Measurements from ENCODE around the gene DLGAP1.

Gene DLGAP1

DNA sequence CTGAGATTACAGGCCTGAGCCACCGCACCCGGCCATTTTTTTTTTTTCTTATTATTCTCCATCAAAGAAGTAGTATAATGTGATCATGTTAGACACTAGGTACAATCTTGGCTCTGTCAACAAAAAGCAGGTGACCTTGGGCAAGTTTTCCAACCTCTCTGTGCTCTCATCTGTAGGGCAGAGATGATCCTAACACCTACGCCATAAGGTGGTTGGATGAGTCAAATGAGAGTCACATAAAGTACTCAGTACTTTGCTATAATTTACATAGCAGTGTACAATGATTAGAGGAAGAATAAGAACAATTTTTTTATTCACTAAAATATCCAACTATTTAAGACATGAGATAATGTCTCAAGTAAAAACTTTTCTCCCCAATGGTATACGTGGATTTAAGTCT is 876.5 kb downstream of the DLGAP1 start:
- no peak for DNase-seq
- CTCF ChIA-PET, result interaction anchor here (1.0 to 1.3 kb wide), 2 partner anchors 20 to 88 kb away, joined by 3 read pairs; no protein-coding TSS in a partner anchor
- no peaks in the 10 kb centered on the region for H3K36me3 Mint-ChIP-seq
- peaks cover 4% of the 10 kb centered on the region for H3K27me3 Mint-ChIP-seq
- no peaks in the 10 kb centered on the region for H3K4me1 Mint-ChIP-seq
- no peak overlapping the region for H3K27ac Mint-ChIP-seq
- H3K4me3 Mint-ChIP-seq, result no peak overlapping the region
- H3K9me3 Mint-ChIP-seq, result no peaks in the 10 kb centered on the region

DNA sequence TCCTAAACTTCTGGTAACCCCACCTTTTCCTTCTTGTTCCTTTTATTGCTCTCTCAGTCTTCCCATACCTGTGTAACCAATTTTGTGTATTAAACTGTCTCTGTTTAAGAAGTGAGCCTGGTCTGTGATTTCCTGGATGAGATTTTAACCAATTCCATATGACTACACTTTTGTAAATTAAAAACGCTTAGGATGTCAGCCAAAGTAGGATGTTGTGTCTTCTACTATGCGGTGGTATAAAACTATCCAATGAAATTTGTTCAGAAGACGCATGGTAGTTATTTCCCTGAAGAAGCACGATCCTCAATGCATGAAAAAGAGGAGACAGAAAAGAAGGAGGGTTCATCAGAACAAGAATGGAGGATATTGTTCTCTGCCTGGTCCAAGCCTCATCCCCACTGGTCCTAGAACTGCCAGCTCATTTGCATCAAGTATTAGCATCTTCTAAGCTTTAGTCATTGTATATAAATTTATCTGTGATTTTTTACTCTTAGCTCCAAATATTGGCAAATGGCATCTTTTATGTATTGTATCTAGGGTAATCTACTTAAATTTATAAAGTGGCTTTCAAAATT is 877.7 kb downstream of the DLGAP1 start:
- Mint-ChIP-seq H3K4me1 (no peaks in the 10 kb centered on the region), H3K4me3 (no peak overlapping the region), H3K27me3 (peaks cover 4% of the 10 kb centered on the region), H3K9me3 (no peaks in the 10 kb centered on the region), H3K27ac (no peak overlapping the region), H3K36me3 (no peaks in the 10 kb centered on the region)
- CTCF ChIA-PET, result interaction anchor here (0.6 to 1.6 kb wide), 3 partner anchors 8 to 127 kb away, joined by 3 to 8 read pairs (median 4); no protein-coding TSS in a partner anchor
- DNase-seq, result no peak

DNA sequence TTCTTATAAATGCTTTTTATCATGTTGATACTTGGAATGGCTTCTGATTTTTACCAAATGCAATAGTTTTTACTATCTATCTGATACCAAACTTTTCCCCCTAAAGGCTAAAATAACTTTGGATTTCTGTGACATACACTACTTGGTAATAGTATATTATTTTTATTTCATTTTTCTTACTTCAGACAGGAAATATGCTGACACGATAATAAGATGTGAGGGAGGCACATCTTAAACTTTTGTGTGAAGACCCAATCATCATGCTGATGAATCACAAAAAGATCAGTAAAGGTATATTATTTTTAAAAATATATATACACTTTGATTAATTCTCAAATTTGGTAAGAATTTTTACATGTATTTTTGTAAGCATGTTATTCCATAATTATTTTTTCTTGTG is 882.3 kb downstream of the DLGAP1 start:
- Mint-ChIP-seq H3K9me3 (no peaks in the 10 kb centered on the region), H3K27me3 (no peaks in the 10 kb centered on the region), H3K4me1 (no peaks in the 10 kb centered on the region), H3K27ac (no peak overlapping the region), H3K36me3 (no peaks in the 10 kb centered on the region), H3K4me3 (no peak overlapping the region)
- no peak for DNase-seq
- CTCF ChIA-PET, result no interaction called here

DNA sequence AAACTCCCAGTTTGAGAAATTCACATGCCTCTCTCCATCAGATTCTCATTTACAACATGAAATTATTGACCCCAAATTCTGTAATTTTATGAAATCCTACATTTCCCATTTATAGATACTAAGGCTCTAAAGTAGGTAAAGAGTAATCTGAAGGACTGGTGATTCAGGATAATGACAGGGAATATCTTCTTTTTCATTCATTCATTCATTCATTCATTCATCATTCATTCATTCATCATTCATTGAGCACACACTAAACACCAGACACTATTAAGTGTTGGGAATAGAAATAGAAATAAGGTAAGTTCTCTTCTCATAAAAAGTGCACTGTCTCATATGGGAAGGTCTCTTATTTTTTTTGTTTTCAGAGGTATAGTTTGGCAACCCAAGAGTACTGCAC is 888.3 kb downstream of the DLGAP1 start:
- Mint-ChIP-seq H3K27ac (no peak overlapping the region), H3K4me1 (no peaks in the 10 kb centered on the region), H3K9me3 (peaks cover 6% of the 10 kb centered on the region), H3K27me3 (no peaks in the 10 kb centered on the region), H3K36me3 (no peaks in the 10 kb centered on the region), H3K4me3 (no peak overlapping the region)
- no peak for DNase-seq
- CTCF ChIA-PET, result no interaction called here

DNA sequence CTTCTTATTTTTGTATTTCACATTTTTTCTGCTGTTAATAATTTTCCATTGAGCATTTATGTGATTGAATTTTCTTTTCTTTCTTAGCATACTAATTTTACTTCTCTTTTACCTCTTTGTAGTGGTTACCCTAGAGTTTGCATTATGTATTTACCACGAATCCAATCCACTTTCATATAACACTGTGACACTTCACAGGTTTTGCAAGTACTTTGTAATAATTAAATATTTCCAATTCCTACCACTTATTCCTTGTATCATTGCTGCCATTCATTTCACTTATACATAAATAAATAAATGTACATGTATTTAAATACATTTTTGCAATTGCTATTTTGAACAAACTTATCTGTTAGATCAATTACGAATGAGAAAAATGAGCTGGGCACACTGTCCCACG is 894.4 kb downstream of the DLGAP1 start:
- Mint-ChIP-seq H3K27ac (no peak overlapping the region), H3K36me3 (no peaks in the 10 kb centered on the region), H3K4me1 (no peaks in the 10 kb centered on the region), H3K9me3 (peaks cover 6% of the 10 kb centered on the region), H3K4me3 (no peak overlapping the region), H3K27me3 (peaks cover 4% of the 10 kb centered on the region)
- no peak for DNase-seq
- CTCF ChIA-PET, result no interaction called here

DNA sequence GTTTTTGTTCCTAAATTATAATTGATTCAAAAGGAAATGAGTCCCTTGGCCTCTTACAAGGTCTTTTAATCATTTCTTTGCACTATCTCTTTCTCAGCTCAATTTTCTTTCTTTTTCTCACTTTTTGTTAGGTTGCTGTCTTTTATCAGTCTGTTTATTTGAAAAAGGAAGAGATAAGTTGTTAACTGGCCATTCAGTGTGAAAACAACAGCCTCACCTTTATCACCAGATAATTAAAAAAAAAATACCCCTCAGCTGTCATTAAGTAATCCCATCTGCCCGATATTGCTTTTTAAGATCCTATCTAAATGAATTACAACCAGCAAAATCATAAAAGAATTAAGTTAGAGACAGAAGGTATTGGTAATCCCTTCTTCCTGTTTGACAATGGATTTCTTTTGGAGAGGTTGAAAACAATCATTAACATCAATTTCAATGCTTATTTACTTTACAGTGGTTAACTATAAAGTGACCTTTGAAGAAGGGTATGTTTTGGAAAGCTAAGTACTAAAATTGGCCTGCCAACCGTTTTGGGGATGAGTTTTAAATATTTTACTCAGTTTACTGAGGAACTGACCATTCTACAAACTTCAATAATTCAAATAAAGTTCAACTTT is 900.2 kb downstream of the DLGAP1 start:
- no peaks in the 10 kb centered on the region for H3K4me1 Mint-ChIP-seq
- H3K27ac Mint-ChIP-seq, result no peak overlapping the region
- no peak overlapping the region for H3K4me3 Mint-ChIP-seq
- peaks cover 4% of the 10 kb centered on the region for H3K27me3 Mint-ChIP-seq
- H3K9me3 Mint-ChIP-seq, result no peaks in the 10 kb centered on the region
- H3K36me3 Mint-ChIP-seq, result no peaks in the 10 kb centered on the region
- DNase-seq, result no peak
- CTCF ChIA-PET, result no interaction called here

DNA sequence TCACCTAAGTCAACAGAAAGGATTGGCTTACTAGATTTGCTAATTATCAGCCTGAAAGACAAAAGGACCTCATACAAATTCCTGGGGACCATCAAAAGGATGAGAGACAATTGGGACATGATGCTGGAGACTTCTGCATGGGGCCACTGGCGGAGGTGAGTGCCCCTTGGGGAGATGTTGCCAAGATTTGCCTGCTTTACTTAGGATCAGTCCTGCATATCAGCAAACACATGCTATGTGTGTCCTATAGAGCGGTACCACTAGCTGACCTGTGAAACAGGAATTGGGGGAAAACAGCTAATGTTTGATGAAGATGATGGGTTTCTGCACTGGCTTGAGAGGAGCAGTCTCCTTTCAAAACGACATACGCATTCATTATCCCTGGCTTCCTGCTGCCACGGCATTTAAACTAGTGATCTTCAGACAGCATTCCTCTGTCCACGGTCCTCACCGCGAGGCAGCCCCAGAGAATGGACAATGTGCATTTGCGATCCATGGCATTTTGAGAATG is 901.0 kb downstream of the DLGAP1 start:
- H3K9me3 Mint-ChIP-seq, result no peaks in the 10 kb centered on the region
- H3K36me3 Mint-ChIP-seq, result no peaks in the 10 kb centered on the region
- no peaks in the 10 kb centered on the region for H3K27me3 Mint-ChIP-seq
- DNase-seq, result no peak
- no peak overlapping the region for H3K4me3 Mint-ChIP-seq
- no peak overlapping the region for H3K27ac Mint-ChIP-seq
- CTCF ChIA-PET, result no interaction called here
- no peaks in the 10 kb centered on the region for H3K4me1 Mint-ChIP-seq

DNA sequence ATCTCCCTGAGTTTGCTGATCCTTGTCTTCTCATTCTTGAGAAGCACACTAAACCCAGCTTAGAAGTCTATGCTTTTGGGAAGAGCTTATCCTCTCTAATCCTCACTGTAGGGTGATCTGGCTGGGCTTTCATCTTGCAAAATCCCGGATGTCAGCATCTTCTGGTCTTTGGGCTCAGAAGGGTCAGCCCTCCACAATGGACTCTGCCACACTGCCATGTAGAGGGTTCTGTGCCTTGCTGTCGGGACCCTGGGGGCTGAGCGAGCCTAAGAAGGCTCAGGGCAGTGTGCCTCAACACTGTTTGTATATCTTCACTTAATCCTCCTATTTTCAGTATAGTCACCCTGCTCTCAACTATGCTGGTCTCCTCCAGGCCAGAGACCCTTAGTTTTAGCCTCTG is 902.8 kb downstream of the DLGAP1 start:
- H3K9me3 Mint-ChIP-seq, result no peaks in the 10 kb centered on the region
- DNase-seq, result no peak
- no peaks in the 10 kb centered on the region for H3K36me3 Mint-ChIP-seq
- no peaks in the 10 kb centered on the region for H3K4me1 Mint-ChIP-seq
- no peaks in the 10 kb centered on the region for H3K27me3 Mint-ChIP-seq
- CTCF ChIA-PET, result no interaction called here
- no peak overlapping the region for H3K27ac Mint-ChIP-seq
- no peak overlapping the region for H3K4me3 Mint-ChIP-seq

DNA sequence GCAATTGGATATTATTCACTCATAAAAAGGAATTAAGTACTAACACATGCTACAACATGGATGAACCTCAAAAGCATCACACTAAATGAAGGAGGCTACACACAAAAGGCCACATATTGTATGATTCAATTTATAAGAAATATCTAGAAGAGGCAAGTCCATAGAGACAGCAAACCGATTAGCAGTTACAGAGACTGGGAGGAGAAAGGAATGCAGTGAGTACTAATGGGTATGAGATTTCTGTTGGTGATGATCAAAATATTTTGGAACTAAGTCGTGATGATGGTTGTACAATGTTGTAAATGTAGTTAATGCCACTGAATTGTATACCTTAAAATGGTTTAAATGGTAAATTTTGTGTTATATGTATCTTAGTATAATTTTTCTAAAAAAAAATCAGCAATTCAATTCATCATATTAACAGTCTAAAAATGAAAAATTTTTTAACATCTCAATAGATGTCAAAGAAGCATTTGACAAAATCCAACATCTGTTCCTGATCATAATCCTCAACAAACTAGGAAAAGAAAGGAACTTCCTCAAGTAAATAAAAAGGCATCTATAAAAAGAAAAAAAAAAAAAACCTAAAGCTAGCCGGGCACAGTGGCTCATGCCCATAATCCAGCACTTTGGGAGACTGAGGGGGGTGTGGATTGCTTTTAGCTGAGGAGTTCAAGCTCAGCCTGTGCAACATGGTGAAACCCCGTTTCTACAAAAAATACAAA is 907.1 kb downstream of the DLGAP1 start:
- no peaks in the 10 kb centered on the region for H3K4me1 Mint-ChIP-seq
- CTCF ChIA-PET, result no interaction called here
- no peaks in the 10 kb centered on the region for H3K9me3 Mint-ChIP-seq
- no peak overlapping the region for H3K27ac Mint-ChIP-seq
- H3K27me3 Mint-ChIP-seq, result no peaks in the 10 kb centered on the region
- no peaks in the 10 kb centered on the region for H3K36me3 Mint-ChIP-seq
- DNase-seq, result no peak
- H3K4me3 Mint-ChIP-seq, result no peak overlapping the region

DNA sequence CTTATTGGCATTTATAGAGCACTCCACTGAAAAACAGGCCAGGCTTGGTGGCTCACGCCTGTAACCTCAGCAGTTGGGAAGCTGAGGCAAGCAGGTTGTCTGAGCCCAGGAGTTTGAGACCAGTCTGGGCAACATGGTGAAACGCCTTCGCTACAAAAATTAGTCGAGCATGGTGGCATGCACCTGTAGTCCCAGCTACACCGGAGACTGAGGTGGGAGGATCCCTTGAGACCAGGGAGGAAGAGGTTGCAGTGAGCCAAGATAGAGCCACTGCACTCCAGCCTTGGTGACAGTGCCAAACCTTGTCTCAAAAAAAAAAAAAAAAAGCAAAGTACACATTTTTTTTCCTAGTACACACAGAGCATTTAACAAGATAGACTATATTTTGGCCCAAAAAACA is 909.0 kb downstream of the DLGAP1 start:
- DNase-seq, result no peak
- H3K27ac Mint-ChIP-seq, result no peak overlapping the region
- H3K4me1 Mint-ChIP-seq, result no peaks in the 10 kb centered on the region
- no peaks in the 10 kb centered on the region for H3K9me3 Mint-ChIP-seq
- no peak overlapping the region for H3K4me3 Mint-ChIP-seq
- H3K36me3 Mint-ChIP-seq, result no peaks in the 10 kb centered on the region
- peaks cover 2% of the 10 kb centered on the region for H3K27me3 Mint-ChIP-seq
- CTCF ChIA-PET, result interaction anchor here (0.6 kb wide), 1 partner anchor 80 kb away, joined by 3 read pairs; no protein-coding TSS in a partner anchor

DNA sequence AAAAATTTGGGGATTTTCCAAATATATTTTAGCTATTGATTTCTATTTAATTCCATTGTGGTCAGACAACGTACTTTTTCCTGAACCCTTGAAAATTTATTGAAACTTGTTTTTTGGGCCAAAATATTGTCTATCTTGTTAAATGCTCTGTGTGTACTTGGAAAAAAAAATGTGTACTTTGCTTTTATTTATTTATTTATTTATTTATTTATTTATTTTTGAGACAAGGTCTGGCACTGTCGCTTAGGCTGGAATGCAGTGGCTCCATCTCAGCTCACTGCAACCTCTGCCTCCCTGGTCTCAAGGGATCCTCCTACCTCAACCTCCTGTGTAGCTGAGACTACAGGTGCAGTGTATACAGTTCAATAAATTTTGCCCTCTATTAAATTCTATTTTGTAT is 910.6 kb downstream of the DLGAP1 start:
- CTCF ChIA-PET, result interaction anchor here (0.7 to 1.1 kb wide), 2 partner anchors 222 to 226 kb away, joined by 3 read pairs; no protein-coding TSS in a partner anchor

DNA sequence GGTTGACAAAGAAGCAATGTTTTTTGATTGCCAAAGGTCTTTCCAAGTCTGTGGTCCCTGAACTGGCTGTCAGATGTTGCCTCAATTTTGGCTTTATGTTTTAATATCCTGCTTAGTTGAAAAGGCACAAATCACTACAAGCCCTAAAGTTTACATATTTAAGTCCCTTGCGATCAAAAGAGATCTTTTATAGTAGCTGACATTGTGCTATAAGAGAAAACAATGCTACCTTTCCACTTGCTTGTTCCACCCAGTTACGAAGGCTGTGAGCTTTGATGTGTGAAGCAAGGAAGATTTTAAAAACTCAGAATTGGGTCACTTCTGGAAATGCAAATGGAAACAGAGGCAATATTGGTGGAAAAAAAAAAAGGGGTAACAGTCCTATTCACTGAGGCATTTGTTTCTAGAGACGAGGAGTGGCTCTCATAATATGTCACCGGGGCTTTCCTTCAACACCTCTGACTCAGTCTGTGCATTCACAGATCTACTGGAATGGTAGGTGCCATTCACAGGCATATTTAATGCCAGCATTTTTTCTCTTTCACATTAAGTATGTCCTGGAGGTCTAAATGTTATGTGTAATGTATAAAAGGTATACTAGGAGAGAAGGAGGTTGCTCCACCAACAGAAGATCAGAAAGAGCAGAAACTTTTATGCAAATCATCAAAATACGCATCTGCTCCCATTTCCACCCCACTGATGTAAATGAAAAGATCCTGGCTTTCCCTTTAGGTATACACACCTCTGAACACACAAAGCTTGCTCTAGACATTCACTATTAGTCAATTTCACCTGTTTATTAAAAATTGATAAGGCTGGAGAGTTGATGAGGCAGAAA is 913.3 kb downstream of the DLGAP1 start:
- no peak for DNase-seq
- peaks cover 4% of the 10 kb centered on the region for H3K27me3 Mint-ChIP-seq
- H3K4me3 Mint-ChIP-seq, result no peak overlapping the region
- H3K4me1 Mint-ChIP-seq, result no peaks in the 10 kb centered on the region
- H3K9me3 Mint-ChIP-seq, result no peaks in the 10 kb centered on the region
- H3K36me3 Mint-ChIP-seq, result no peaks in the 10 kb centered on the region
- peak overlapping the region; percentile 2 for H3K27ac Mint-ChIP-seq
- CTCF ChIA-PET, result interaction anchor here (0.7 kb wide), 1 partner anchor 74 kb away, joined by 3 read pairs; no protein-coding TSS in a partner anchor

More for the DNA sequence above, 910.6 kb downstream of the DLGAP1 start:
- no peak overlapping the region for H3K27ac Mint-ChIP-seq
- H3K9me3 Mint-ChIP-seq, result no peaks in the 10 kb centered on the region
- peaks cover 4% of the 10 kb centered on the region for H3K27me3 Mint-ChIP-seq
- no peaks in the 10 kb centered on the region for H3K4me1 Mint-ChIP-seq
- H3K36me3 Mint-ChIP-seq, result no peaks in the 10 kb centered on the region
- H3K4me3 Mint-ChIP-seq, result no peak overlapping the region
- DNase-seq, result no peak

DNA sequence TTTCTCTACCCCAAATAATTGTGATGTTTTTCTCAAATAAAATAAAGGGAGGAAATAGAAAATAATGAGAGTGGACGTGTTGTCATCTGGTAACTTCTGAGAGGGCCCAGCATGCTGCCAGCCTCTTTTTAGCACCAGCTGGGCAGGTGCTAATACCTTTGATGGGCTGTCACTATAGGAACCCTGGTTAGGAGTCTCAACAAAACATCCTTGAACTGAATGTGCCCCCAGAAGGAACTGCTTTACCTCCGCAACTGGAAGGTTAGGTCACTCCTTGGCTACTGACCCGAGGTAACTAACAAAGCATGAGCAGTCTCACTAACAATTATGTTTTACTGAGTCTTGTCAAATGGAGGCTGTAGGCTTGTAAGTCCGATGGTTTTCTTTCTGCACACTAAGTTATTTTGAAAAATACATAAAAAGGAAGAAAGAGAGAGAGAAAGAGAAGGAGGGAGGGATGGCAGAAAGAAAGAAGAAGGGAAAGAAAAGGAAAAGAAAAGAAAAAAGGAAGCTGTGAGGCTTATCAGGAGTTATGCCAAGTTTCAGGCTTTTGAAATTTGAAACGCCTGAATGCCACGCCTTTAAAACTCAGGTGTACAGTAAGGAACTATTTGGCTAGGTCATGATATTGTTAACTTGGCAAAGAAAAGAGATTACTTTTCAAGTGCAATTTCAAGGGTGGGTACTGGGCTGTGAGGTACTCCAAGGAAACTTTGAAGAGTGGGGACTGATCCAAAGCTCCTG is 914.1 kb downstream of the DLGAP1 start:
- Mint-ChIP-seq H3K4me3 (no peak overlapping the region), H3K9me3 (no peaks in the 10 kb centered on the region), H3K4me1 (no peaks in the 10 kb centered on the region), H3K36me3 (no peaks in the 10 kb centered on the region), H3K27me3 (peaks cover 4% of the 10 kb centered on the region), H3K27ac (no peak overlapping the region)
- no peak for DNase-seq
- CTCF ChIA-PET, result interaction anchor here (0.7 kb wide), 1 partner anchor 73 kb away, joined by 3 read pairs; no protein-coding TSS in a partner anchor
